ENCODE data around the gene OTOL1. TPM values are rescaled to one million over a fixed set of nuclear protein-coding genes. Genes with fewer than 3 reads are reported as not detected.

Gene OTOL1
- total and polyA plus RNA-seq, 2 experiments from 2014 or later, result not detected

DNA sequence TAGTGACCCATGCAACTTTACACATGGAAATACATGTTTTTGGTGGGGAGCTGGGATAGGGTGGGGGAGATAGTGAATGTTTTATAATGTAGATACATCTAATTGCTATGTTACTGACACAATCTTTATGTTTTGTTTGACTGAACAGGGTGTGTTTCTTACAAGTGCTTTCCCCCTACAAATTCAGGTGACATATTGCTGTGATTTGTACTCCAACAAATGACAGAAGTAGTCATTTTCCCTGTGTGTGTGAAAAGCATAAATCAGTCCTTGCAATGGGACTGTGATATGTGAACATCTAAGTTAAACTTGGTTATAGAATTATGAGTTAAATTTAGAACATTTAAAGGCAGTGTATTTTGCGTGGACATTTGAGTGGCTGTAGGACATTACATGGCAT is 27.3 kb downstream of the OTOL1 start (continued):
- TF ChIP-seq, protein P1, sequence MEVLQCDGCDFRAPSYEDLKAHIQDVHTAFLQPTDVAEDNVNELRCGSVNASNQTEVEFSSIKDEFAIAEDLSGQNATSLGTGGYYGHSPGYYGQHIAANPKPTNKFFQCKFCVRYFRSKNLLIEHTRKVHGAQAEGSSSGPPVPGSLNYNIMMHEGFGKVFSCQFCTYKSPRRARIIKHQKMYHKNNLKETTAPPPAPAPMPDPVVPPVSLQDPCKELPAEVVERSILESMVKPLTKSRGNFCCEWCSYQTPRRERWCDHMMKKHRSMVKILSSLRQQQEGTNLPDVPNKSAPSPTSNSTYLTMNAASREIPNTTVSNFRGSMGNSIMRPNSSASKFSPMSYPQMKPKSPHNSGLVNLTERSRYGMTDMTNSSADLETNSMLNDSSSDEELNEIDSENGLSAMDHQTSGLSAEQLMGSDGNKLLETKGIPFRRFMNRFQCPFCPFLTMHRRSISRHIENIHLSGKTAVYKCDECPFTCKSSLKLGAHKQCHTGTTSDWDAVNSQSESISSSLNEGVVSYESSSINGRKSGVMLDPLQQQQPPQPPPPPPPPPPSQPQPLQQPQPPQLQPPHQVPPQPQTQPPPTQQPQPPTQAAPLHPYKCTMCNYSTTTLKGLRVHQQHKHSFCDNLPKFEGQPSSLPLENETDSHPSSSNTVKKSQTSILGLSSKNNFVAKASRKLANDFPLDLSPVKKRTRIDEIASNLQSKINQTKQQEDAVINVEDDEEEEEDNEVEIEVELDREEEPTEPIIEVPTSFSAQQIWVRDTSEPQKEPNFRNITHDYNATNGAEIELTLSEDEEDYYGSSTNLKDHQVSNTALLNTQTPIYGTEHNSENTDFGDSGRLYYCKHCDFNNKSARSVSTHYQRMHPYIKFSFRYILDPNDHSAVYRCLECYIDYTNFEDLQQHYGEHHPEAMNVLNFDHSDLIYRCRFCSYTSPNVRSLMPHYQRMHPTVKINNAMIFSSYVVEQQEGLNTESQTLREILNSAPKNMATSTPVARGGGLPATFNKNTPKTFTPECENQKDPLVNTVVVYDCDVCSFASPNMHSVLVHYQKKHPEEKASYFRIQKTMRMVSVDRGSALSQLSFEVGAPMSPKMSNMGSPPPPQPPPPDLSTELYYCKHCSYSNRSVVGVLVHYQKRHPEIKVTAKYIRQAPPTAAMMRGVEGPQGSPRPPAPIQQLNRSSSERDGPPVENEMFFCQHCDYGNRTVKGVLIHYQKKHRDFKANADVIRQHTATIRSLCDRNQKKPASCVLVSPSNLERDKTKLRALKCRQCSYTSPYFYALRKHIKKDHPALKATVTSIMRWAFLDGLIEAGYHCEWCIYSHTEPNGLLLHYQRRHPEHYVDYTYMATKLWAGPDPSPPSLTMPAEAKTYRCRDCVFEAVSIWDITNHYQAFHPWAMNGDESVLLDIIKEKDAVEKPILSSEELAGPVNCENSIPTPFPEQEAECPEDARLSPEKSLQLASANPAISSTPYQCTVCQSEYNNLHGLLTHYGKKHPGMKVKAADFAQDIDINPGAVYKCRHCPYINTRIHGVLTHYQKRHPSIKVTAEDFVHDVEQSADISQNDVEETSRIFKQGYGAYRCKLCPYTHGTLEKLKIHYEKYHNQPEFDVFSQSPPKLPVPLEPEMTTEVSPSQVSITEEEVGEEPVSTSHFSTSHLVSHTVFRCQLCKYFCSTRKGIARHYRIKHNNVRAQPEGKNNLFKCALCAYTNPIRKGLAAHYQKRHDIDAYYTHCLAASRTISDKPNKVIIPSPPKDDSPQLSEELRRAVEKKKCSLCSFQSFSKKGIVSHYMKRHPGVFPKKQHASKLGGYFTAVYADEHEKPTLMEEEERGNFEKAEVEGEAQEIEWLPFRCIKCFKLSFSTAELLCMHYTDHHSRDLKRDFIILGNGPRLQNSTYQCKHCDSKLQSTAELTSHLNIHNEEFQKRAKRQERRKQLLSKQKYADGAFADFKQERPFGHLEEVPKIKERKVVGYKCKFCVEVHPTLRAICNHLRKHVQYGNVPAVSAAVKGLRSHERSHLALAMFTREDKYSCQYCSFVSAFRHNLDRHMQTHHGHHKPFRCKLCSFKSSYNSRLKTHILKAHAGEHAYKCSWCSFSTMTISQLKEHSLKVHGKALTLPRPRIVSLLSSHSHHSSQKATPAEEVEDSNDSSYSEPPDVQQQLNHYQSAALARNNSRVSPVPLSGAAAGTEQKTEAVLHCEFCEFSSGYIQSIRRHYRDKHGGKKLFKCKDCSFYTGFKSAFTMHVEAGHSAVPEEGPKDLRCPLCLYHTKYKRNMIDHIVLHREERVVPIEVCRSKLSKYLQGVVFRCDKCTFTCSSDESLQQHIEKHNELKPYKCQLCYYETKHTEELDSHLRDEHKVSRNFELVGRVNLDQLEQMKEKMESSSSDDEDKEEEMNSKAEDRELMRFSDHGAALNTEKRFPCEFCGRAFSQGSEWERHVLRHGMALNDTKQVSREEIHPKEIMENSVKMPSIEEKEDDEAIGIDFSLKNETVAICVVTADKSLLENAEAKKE (CRISPR knock-in tag; IDR thresholded peaks at IDR 0.05), result no peak
- TF ChIP-seq CREB1 (CRISPR knock-in tag; IDR thresholded peaks at IDR 0.05; ENCODE audit: low read depth) (no peak), POLR2AphosphoS5 (IDR thresholded peaks at IDR 0.05; ENCODE audit: low read depth) (no peak)
- TF ChIP-seq, protein P2, sequence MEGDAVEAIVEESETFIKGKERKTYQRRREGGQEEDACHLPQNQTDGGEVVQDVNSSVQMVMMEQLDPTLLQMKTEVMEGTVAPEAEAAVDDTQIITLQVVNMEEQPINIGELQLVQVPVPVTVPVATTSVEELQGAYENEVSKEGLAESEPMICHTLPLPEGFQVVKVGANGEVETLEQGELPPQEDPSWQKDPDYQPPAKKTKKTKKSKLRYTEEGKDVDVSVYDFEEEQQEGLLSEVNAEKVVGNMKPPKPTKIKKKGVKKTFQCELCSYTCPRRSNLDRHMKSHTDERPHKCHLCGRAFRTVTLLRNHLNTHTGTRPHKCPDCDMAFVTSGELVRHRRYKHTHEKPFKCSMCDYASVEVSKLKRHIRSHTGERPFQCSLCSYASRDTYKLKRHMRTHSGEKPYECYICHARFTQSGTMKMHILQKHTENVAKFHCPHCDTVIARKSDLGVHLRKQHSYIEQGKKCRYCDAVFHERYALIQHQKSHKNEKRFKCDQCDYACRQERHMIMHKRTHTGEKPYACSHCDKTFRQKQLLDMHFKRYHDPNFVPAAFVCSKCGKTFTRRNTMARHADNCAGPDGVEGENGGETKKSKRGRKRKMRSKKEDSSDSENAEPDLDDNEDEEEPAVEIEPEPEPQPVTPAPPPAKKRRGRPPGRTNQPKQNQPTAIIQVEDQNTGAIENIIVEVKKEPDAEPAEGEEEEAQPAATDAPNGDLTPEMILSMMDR (conservative IDR thresholded peaks at IDR 0.05; ENCODE audit: low read depth in 2 of 2), result no peak

DNA sequence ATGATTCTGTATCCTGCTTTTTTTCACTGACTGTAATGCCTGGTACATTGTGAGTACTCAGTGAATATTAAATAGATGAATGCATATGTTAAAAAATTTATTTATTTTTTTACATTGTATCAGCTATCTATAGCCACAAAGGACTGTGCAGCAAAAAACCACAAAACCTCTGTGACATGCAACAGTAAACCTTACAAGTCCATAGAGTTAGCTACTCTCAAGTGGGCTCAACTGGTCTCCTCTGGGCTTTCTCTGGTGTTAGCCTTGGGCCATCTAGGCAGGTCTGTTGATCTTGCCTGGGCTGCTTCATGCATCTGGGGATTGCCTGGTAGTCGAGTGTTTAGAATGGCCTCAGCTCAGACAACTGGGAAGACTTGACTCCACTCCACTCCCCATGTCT is 35.3 kb downstream of the OTOL1 start:
- DNase-seq (ENCODE audit: low spot score) (no peak), ATAC-seq (no peak)
- Histone ChIP-seq H2AFZ (no peak overlapping the region), H3K79me2 (replicated peaks; ENCODE audit: insufficient read depth) (no peaks in the 10 kb centered on the region), H3K27ac (ENCODE audit: low read depth) (no peak overlapping the region), H4K20me1 (replicated peaks; ENCODE audit: insufficient read depth) (no peaks in the 10 kb centered on the region), H3K4me3 (no peak overlapping the region), H3K9me2 (ENCODE audit: insufficient read depth) (no peaks in the 10 kb centered on the region), H3K4me2 (no peak overlapping the region), H3K27me3 (ENCODE audit: insufficient read depth) (no peaks in the 10 kb centered on the region), H3K36me3 (ENCODE audit: insufficient read depth) (no peaks in the 10 kb centered on the region), H3K4me1 (ENCODE audit: insufficient read depth) (no peaks in the 10 kb centered on the region), H3F3A (replicated peaks; ENCODE audit: low read depth) (no peaks in the 10 kb centered on the region)
- no peaks in the 10 kb centered on the region for H3K27me3 Mint-ChIP-seq (ENCODE audit: insufficient read depth, low read depth, poor library complexity)
- no peaks in the 10 kb centered on the region for H3K9me3 Mint-ChIP-seq
- H3K27ac Mint-ChIP-seq, result no peak overlapping the region
- H3K4me1 Mint-ChIP-seq, result no peaks in the 10 kb centered on the region
- no peak overlapping the region for H3K4me3 Mint-ChIP-seq
- H3K36me3 Mint-ChIP-seq (ENCODE audit: low read depth), result no peaks in the 10 kb centered on the region
- TF ChIP-seq STAT1 (IDR thresholded peaks at IDR 0.05; ENCODE audit: unreplicated experiment) (no peak), CREB1 (CRISPR knock-in tag; IDR thresholded peaks at IDR 0.05; ENCODE audit: low read depth) (no peak), ZNF114 (CRISPR knock-in tag; IDR thresholded peaks at IDR 0.05) (no peak)
- TF ChIP-seq, protein P1 (CRISPR knock-in tag; IDR thresholded peaks at IDR 0.05), result no peak

All from GM23338 (cell line).